Posterior cingulate gyrus (tissue), 11 donors: ENCODE results near the gene TNS1.
A peak's percentile ranks its signal among the peaks of the same experiment; 100 is the strongest.

Experiments
- DNase-seq, 10 donors: peaks; one replicate each; pipeline versions ENCODE4 v3.0.0 to v3.0.0-alpha.2; 2020 to 2021; ENCODE audit warnings: mixed read lengths in 3 of 10
- intact Hi-C: fragments of 100-400 bp; cut with DNase I; formaldehyde crosslinking; loops from one replicate; pipeline ENCODE4 v1.15.1; 2023

TNS1 gene

GRCh38 chr2:217987391-217987790 lies 15.4 kb downstream of the TNS1 start:
- DNase-seq = peak in 2 of 10 donors; percentile 0 to 2
- intact Hi-C loops = no loop called here

- peak in 2 of 10 donors; percentile 60 to 80 for DNase-seq
- intact Hi-C loops = no loop called here
Observed at GRCh38 chr2:217986256-217986961, 16.4 kb downstream of the TNS1 start.

GRCh38 chr2:217983276-217984233 lies 19.2 kb downstream of the TNS1 start:
- DNase-seq = peak in 1 of 10 donors; percentile 69
- intact Hi-C loops = no loop called here

GRCh38 chr2:217981971-217982370 lies 20.8 kb downstream of the TNS1 start:
- intact Hi-C loops = no loop called here

GRCh38 chr2:217981084-217981730 lies 21.6 kb downstream of the TNS1 start:
- intact Hi-C loops = no loop called here
- peak in 2 of 10 donors; percentile 46 to 50 for DNase-seq

More at GRCh38 chr2:217981971-217982370, 20.8 kb downstream of the TNS1 start:
- DNase-seq = peak in 2 of 10 donors; percentile 14 to 28

DNA sequence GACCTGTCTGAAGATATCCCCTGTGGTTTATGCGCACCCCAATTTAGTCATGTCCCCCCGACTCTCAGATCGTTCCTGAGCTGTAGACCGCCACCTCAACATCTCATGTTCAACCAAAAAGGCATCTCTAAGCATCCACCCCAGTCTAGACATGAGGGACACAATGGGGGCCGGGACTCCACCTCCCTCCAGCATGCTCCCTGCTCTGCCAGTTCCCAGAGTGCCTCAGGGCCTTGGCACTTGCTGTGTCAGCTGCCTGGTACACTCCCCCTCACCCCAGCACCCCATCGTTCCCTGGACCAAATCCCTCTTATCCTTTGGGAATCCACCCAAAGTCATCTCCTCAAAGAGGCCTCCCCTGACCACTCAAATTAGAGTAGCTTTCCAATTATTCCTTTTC lies 22.2 kb downstream of the TNS1 start:
- peak in 2 of 10 donors; percentile 21 to 72 for DNase-seq
- intact Hi-C loops = no loop called here

- peak in 2 of 10 donors; percentile 50 to 81 for DNase-seq
- intact Hi-C loops = no loop called here
Observed at GRCh38 chr2:217980036-217980435, 22.8 kb downstream of the TNS1 start.

DNA sequence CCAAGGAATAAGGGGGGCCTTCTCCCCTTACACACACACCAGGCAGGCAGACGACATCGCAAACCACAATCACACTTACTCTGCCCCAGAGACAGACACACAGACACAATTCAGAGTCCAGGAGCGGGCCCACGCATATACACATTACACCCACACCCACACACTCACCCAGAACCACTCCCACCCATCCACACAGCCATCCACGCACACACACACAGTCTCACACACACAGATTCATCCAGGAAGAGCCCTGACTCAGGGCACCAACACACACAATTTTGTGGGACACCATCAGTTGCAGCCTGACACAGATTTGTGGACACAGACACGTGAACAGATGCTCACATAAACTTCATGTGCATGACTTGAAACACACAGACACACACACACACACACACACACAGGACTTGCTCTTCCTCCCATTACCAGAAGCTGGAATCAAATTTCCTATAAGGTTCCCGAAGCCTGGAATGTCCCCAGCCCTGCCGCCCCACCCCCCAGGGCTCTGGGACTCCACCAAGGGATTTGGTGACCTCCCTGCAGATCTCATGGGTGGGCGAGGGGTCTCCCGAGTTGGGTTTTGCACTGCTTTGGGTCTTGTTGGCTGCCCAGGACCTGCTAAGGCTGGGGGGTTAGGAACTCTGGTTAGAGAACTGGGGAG lies 23.5 kb downstream of the TNS1 start:
- DNase-seq = peak in 1 of 10 donors; percentile 20
- intact Hi-C loops = no loop called here

- intact Hi-C loops = no loop called here
- DNase-seq = peak in 1 of 10 donors; percentile 56
Observed at GRCh38 chr2:217978536-217979150, 24.2 kb downstream of the TNS1 start.

DNA sequence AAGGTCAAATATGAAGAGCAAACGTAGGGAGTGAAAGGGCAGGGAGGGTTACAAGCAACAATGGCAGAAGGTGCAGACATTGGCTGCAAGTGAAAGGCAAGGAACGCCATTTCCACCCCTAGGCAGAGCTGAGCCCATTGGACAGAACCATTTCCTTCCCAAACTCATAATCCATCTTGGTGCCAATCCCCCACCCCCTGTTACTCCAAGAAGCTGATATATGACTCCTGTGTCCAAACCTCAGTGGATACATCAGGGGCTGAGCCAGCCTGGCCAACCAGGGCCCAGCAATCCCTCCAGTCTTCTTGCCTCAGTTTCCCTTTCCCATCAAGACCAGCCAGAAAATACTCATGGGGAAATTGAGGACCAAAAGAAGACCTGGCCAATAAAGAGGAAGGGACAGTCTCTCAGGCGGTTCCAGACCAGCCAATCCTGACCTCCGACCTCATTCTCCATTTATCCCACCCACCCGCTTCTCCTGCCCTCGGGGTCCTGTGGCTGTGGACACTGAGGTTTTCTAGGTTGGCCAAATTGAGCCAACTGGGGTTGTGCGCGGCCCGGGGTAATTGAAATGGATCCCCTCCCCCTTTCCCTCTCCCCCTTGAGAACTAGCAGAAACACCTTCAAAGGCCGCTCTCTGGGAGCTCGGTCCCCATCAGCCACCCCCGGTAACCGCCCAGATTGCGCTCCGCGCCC lies 24.8 kb downstream of the TNS1 start:
- DNase-seq = peak in 1 of 10 donors; percentile 26
- intact Hi-C loops = no loop called here

DNA sequence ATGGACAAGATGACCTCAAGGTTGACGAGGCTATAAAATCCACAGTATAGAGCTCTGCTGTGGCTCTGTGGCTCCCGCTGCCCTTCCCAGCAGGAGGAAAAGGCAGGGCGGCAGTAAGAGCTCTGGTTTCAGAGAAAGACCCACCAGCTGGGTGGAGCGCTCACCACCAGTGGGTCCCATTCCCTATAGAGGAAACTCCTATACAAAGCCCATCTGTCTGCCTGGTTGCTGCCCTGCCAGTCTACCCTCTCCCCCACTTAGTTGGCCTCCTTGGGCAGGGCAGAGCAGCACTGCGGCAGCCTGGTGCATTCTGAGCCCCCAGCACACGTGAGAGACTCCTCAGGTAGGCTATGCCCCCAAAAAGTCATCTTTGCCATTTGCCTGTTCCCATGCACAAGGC lies 26.5 kb downstream of the TNS1 start:
- peak in 1 of 10 donors; percentile 35 for DNase-seq

GRCh38 chr2:217975626-217976025 lies 27.2 kb downstream of the TNS1 start:
- DNase-seq = peak in 1 of 10 donors; percentile 37
- intact Hi-C loops = no loop called here

More for the DNA sequence above, 26.5 kb downstream of the TNS1 start:
- intact Hi-C loops = no loop called here

GRCh38 chr2:217974389-217975005 lies 28.3 kb downstream of the TNS1 start:
- peak in 1 of 10 donors; percentile 17 for DNase-seq

DNA sequence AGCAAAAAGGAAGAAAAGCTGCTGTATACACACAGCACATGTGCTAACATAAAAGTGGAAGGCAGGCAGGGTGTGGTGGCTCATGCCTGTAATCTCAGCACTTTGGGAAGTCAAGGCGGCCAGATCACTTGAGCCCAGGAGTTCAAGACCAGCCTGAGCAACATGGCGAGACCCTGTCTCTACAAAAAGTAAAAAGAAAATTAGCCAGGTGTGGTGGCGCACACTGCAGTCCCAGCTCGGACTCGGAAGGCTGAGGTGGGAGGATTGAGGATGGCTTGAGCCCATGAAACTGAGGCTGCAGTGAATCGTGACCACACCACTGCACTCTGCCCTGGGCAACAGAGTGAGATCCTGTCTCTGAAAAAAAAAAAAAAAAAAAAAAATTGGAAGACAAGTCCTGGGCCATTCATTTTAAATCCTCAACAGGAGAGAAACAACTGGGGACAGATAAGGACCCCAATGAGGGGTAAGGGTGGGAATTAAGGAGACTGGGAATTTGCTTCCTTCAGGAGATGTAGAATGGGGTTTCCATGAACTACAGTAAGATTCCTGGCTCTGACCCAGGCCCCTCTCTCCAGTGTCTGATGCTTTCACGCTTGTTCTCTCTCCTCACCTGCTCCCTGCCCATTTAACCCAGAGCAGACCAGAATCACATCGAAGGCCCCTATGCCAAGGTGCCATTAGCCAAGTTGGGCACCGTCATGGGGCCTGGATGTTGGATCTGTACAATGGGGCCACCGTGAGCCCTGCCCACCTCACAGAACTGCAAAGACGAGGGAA lies 29.6 kb downstream of the TNS1 start:
- intact Hi-C loops = no loop called here
- DNase-seq = peak in 1 of 10 donors; percentile 29

More at GRCh38 chr2:217974389-217975005, 28.3 kb downstream of the TNS1 start:
- intact Hi-C loops = no loop called here

- DNase-seq = no peak
- intact Hi-C loops = no loop called here
Observed at GRCh38 chr2:217972490-217972889, 30.3 kb downstream of the TNS1 start.

- intact Hi-C loops = no loop called here
Observed at GRCh38 chr2:217972037-217972436, 30.8 kb downstream of the TNS1 start.

DNA sequence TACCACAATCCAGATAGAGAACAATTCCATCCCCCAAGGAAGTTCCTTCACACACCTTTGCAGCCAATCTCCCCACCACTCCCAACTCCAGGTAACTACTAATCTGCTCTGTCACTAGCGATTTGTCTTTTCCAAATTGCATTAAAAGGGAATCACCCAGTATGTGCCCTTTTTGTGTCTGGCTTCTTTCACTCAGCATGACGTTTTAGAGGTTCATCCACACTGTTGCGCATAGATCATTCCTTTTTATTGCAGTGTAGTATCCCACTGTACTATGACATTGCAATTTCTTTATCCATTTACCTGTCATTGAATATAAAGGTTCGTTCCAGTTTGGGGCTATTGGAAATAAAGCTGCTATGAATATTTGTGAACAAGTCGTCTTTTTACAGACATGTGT lies 31.6 kb downstream of the TNS1 start:
- intact Hi-C loops = no loop called here

More at GRCh38 chr2:217972037-217972436, 30.8 kb downstream of the TNS1 start:
- DNase-seq = no peak

GRCh38 chr2:217970206-217970605 lies 32.6 kb downstream of the TNS1 start:
- DNase-seq = no peak
- intact Hi-C loops = no loop called here

More for the DNA sequence above, 31.6 kb downstream of the TNS1 start:
- no peak for DNase-seq
